Measurements from ENCODE around the gene TMEM63A. TPM values are rescaled to one million over a fixed set of nuclear protein-coding genes. Genes with fewer than 3 reads are reported as not detected.
"Not testable (repeated sequence)": the region's sequence is repeated elsewhere in the genome, so short reads cannot be mapped to it uniquely, and the experiment has no call there.

TMEM63A gene
- total RNA-seq, 1 experiment from 2014 or later = 4.0 TPM

- DNase-seq (ENCODE audit: low spot score) = peak; percentile 65
These were observed 36.5 kb downstream of the TMEM63A start for GRCh38 chr1:225845571-225846259.

GRCh38 chr1:225845097-225845496 lies 37.1 kb downstream of the TMEM63A start:
- no peak for DNase-seq (ENCODE audit: low spot score)

- DNase-seq (ENCODE audit: low spot score) = no peak
These were observed 37.7 kb downstream of the TMEM63A start for GRCh38 chr1:225844236-225845061.

GRCh38 chr1:225843426-225843795 lies 38.8 kb downstream of the TMEM63A start:
- DNase-seq (ENCODE audit: low spot score) = no peak

- DNase-seq (ENCODE audit: low spot score) = no peak
These were observed 39.3 kb downstream of the TMEM63A start for GRCh38 chr1:225842788-225843425.

GRCh38 chr1:225842074-225842473 lies 40.1 kb downstream of the TMEM63A start:
- DNase-seq (ENCODE audit: low spot score) = no peak

GRCh38 chr1:225840713-225841112 lies 41.5 kb downstream of the TMEM63A start:
- DNase-seq (ENCODE audit: low spot score) = no peak

GRCh38 chr1:225840223-225840610 lies 42.0 kb downstream of the TMEM63A start:
- no peak for DNase-seq (ENCODE audit: low spot score)

GRCh38 chr1:225838793-225839192 lies 43.4 kb downstream of the TMEM63A start:
- no peak for DNase-seq (ENCODE audit: low spot score)

- not testable (repeated sequence) for DNase-seq (ENCODE audit: low spot score)
These were observed 45.9 kb downstream of the TMEM63A start for GRCh38 chr1:225836296-225836695.

- DNase-seq (ENCODE audit: low spot score) = no peak
These were observed 46.3 kb downstream of the TMEM63A start for GRCh38 chr1:225835856-225836255.

GRCh38 chr1:225834417-225835329 lies 47.5 kb downstream of the TMEM63A start:
- DNase-seq (ENCODE audit: low spot score) = no peak

- no peak for DNase-seq (ENCODE audit: low spot score)
These were observed 51.3 kb downstream of the TMEM63A start for GRCh38 chr1:225830841-225831240.

GRCh38 chr1:225828706-225829345 lies 53.4 kb downstream of the TMEM63A start:
- no peak for DNase-seq (ENCODE audit: low spot score)

GRCh38 chr1:225827076-225827475 lies 55.1 kb downstream of the TMEM63A start:
- no peak for DNase-seq (ENCODE audit: low spot score)

- no peak for DNase-seq (ENCODE audit: low spot score)
These were observed 56.6 kb downstream of the TMEM63A start for GRCh38 chr1:225825607-225826007.

GRCh38 chr1:225825078-225825477 lies 57.1 kb downstream of the TMEM63A start:
- no peak for DNase-seq (ENCODE audit: low spot score)

GRCh38 chr1:225824533-225824941 lies 57.6 kb downstream of the TMEM63A start:
- no peak for DNase-seq (ENCODE audit: low spot score)

- DNase-seq (ENCODE audit: low spot score) = no peak
These were observed 58.3 kb downstream of the TMEM63A start for GRCh38 chr1:225823811-225824261.

- no peak for DNase-seq (ENCODE audit: low spot score)
These were observed 59.4 kb downstream of the TMEM63A start for GRCh38 chr1:225822655-225823403.
